HL-60/S4 treated with retinoic acid at 250 ng/mL for 4 days and 3 days (cell line): ENCODE results near the gene THSD7A.
"Not testable (repeated sequence)": the region's sequence is repeated elsewhere in the genome, so short reads cannot be mapped to it uniquely, and the experiment has no call there.

Experiments
- in situ Hi-C: fragments of 300-500 bp; cut with MboI; formaldehyde crosslinking; loops from 2 replicates; pipeline ENCODE4 v1.7.0; 2022; ENCODE audit warnings: low sequenced_read_pairs

Gene THSD7A

DNA sequence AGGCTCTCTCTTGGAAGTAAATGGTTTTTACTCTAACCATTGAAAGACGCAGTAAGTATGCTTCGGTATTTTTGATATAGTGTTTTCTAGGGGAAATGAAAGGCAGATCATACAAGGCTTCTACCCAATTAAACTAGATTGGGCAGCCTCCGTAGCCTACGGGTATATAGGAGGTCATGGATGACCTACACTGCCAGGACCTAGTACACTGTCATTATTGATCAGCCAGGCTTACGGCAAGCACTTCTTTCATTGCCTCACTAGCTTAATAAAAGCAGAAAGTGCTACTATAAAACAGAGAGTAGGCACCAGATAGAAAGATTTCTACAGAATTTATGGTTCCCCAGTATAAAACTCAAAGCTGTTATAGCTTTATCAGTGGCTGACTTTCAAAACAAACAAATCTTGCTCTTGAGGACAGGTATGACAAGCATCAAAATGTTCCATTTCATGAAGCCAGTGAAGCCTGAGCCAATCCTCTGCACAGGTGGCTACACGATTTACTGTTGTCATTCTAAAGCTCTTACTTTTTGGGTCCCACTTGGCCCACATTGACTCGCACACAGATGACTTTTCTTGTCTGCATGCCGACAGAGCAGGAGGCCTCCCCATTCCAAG, 358.1 kb downstream of the THSD7A start:
- in situ Hi-C loops, result no loop called here

DNA sequence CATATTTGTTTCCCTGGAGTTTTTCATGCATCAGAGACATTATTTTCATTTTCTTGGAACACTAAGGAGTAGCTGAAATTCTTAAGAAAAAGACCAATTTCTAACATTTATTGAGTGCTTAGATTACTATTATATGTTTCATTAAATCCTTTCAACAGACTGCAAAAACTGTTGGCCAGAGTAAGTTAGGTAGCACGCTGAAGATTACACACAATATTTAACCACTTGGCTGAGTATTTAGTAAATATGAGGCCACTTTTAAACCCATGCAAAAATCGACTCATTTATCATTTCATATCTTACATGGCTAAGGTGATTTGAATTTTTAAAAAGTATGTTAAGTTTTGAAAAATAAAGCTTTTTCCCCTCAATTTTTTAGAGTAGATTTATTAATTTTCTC, 358.8 kb downstream of the THSD7A start:
- in situ Hi-C loops, result no loop called here

DNA sequence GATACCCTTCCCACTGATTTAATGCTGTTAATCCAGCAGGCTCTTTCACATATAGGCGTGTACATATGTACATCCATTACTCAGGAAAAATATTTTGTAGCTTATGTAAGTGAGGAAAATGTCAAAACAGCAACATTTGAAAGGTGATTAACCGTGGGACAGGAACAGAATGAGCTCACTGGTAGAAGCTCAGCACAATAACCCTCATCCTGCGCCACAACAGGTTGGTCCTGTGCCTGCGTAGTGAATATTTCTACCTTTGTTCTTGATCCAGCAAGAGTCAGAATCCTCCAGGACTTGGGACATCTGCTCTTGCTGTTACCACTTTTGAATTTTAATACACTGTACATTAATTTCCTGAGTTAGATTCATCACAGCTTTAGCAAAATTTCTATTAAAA, 359.4 kb downstream of the THSD7A start:
- in situ Hi-C loops, result no loop called here

- in situ Hi-C loops, result no loop called here
Measured at GRCh38 chr7:11471255-11471654, 360.7 kb downstream of the THSD7A start.

DNA sequence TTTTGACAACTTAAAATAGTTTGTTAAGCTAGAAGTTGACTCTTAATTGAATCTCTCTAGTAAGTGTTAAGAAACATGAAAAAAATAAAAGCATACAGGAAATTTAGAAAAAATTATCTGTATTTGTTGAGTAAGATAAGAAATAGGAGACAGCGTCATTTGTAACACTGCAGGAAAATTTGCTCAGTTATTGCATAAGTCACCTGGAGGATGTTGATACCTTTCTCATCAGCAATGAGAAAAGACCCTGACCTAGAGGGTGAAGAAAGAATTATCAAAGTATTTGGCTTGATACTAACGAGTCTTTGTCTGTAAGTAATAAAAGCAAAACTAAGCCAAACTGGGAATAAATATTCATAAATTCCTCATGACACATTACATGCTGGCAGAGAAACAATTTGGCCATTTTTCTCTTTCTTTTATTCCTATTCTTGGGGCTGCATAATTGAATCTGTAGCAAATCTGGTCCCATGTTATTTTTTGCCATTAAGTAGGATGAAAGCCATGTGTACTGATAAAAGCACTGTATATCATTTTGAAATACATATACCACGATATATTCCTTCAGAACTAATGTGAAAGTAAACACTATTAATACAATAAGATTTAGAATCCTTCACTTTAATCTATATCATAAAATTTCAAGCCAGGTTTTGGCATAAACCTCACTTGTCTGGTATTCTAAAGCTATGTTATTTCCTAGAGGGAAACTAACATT, 362.8 kb downstream of the THSD7A start:
- in situ Hi-C loops, result no loop called here

GRCh38 chr7:11466517-11467105, 365.4 kb downstream of the THSD7A start:
- in situ Hi-C loops, result no loop called here

- in situ Hi-C loops, result no loop called here
Measured at GRCh38 chr7:11464624-11465023, 367.4 kb downstream of the THSD7A start.

DNA sequence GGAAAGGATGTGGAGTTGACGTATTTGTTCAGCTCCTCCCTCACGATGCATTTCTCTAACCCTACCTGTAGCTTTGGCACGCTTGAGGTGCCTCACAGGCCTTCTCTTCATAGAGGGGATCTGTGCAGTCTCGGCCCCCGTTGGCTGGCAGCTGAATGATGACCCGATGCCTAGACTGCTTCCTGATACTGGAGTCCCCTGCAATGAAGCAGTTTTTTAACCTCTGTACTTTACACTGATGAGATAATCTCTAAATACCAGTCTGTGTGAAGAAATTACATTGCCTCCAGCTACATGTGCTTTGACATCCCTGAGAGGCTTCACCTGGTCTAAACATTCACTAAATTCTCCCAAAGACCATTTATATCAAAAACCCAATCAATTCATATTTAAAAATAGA, 370.1 kb downstream of the THSD7A start:
- in situ Hi-C loops, result no loop called here

DNA sequence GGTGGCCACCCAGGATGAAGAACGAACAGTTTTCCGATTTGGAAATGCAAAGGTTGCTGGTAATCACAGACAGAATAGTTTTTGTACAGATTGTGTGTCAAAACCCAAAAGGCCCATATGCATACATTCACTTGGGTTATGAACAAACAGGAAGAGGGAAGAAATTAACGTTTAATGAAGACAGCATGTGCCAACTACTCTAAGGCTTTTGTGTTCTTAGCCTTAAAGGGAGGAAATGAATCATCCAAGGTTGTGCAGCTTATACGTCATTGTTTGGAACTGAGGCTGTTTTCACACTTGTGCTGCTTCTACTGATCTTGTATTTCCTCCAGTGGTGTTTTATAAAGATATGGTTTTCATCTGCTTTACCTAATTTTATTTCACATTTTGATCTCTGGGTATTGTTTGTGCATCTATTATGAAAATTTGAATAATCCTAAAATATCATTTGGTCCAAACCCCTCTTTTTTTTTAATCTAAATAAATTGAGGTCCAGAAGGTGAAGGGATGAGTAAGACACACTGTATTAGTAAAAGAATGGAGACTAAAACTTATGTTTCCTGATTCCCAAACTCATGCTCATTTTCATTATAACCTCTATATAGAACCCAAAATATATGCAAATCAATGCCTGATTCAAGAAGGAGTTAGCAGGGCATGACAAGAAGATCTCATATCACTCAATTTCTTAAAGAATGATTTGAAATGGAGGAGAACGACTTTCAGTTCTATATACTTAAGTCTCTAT, 373.1 kb downstream of the THSD7A start:
- in situ Hi-C loops, result no loop called here

- in situ Hi-C loops, result no loop called here
Measured at GRCh38 chr7:11457419-11457818, 374.6 kb downstream of the THSD7A start.

- in situ Hi-C loops, result no loop called here
Measured at GRCh38 chr7:11456574-11456973, 375.4 kb downstream of the THSD7A start.

GRCh38 chr7:11452476-11452875, 379.5 kb downstream of the THSD7A start:
- in situ Hi-C loops, result no loop called here

DNA sequence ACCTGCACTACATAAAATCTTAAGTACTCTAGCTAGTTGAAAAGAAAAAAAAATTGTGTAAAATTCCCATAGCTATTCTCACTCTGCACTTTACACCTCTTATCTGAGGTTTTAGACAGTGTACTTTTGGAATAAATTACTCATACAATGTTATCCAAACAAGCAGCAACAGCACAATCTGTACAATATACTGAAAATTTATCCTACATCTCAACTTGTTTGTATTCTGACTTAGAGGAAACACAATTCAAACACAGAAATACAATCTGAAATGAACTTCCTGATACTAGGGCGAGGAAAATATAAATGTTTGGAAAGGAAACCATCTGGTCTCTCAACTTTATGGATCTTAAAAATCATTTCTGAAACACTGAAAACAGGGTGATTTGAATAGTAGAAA, 381.7 kb downstream of the THSD7A start:
- in situ Hi-C loops, result no loop called here

DNA sequence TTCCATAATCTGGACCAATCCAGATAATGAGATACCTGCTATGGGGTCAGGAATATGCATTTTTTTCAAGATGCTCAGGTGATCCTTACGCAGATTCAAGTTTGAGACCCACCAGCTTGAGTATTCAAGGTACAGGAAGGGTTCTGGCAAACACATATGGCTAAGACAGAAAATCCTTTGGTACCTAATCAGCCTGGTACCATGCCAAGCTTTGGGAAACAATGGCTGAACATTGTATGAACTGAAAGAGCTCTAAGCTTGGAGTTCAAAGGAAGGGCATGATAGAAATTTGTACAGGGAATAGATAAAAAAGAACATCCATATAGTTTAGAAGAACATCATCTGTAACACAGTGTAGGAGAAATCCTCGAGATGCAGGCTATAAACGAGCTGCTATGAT, 382.7 kb downstream of the THSD7A start:
- in situ Hi-C loops, result no loop called here

GRCh38 chr7:11448323-11448722, 383.7 kb downstream of the THSD7A start:
- in situ Hi-C loops, result no loop called here

GRCh38 chr7:11447106-11447505, 384.9 kb downstream of the THSD7A start:
- in situ Hi-C loops, result no loop called here

- in situ Hi-C loops, result not testable (repeated sequence)
Measured at GRCh38 chr7:11443934-11444333, 388.1 kb downstream of the THSD7A start.

GRCh38 chr7:11437994-11438393, 394.0 kb downstream of the THSD7A start:
- in situ Hi-C loops, result no loop called here

GRCh38 chr7:11436773-11437524, 395.0 kb downstream of the THSD7A start:
- in situ Hi-C loops, result no loop called here

- in situ Hi-C loops, result no loop called here
Measured at GRCh38 chr7:11436316-11436715, 395.7 kb downstream of the THSD7A start.

- in situ Hi-C loops, result no loop called here
Measured at GRCh38 chr7:11434366-11434765, 397.6 kb downstream of the THSD7A start.
